ENCODE measurements around the gene TULP1.
A peak's percentile ranks its signal among the peaks of the same experiment; 100 is the strongest.

TULP1 gene

DNA sequence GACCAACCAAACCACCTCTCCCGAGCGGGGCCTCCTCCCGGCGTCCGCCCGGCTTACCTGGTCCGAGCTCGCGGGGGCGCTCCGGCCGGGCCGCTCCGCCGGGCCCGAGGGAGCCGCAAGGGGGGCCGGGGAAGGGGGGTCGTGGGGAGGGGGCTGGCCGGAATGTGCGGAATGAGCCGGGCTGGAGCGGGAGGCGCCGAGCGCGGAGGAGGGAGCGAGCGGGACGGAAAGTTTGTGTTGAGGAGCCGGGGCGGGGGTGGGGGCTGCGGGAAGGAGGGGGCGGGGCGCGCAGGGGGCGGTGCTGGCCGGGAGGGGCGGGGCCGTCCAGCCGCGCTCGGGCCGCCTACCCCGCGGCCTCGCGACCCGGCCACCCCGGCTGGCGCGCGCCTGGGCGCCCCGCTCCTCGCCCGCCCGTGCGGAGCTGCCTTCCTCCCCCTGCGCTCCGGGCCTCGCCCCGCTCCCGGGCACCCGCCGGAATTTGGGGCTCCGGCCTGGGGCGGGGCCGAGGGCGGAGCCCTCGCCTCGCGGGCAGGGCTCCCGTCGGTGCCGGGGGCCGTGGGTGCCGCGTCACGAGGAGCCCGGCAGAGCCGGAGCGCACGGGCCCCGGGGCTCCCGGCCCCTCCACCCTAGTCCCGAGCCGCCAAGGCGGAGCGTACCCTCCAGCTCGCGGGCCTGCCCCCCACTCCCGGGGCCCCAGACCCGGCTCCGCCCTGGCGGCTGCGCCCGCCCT, 15.7 kb downstream of the TULP1 start, which contains the start of gene TEAD3:
TSS of gene TEAD3 (minus strand) at position 239 of the 730 bp plus-strand sequence.
- H3K4me2 ChIP-seq (ENCODE audit: low read length) = peak within 1 kb of the TSS; percentile 97
- H4K20me1 ChIP-seq (ENCODE audit: insufficient read depth, low read length) = no peaks in the 10 kb centered on the region
- no peaks in the 10 kb centered on the region for H3K79me2 ChIP-seq (ENCODE audit: insufficient read depth, low read length)
- no peaks in the 10 kb centered on the region for H3K9me2 ChIP-seq (ENCODE audit: low read depth, low read length)
- peaks cover 10% of the 10 kb centered on the region for H3K4me1 ChIP-seq (ENCODE audit: insufficient read depth, low read length, severe bottlenecking)
- H3K27me3 ChIP-seq (ENCODE audit: insufficient read depth, low read length) = peaks cover 20% of the 10 kb centered on the region
- H3K4me3 ChIP-seq (ENCODE audit: low read depth, low read length, poor library complexity, severe bottlenecking) = peak within 1 kb of the TSS; percentile 71
- no peak within 1 kb of the TSS for H3K27ac ChIP-seq (ENCODE audit: low read depth, low read length, poor library complexity, severe bottlenecking)
- peak within 1 kb of the TSS; percentile 78 for H2AFZ ChIP-seq (ENCODE audit: low read length)
- no peaks in the 10 kb centered on the region for H3K9me3 ChIP-seq (ENCODE audit: low read length)
- TF ChIP-seq EZH2 (IDR thresholded peaks at IDR 0.05; ENCODE audit: borderline replicate concordance, low read length) = no peak
- TF ChIP-seq, protein P1, sequence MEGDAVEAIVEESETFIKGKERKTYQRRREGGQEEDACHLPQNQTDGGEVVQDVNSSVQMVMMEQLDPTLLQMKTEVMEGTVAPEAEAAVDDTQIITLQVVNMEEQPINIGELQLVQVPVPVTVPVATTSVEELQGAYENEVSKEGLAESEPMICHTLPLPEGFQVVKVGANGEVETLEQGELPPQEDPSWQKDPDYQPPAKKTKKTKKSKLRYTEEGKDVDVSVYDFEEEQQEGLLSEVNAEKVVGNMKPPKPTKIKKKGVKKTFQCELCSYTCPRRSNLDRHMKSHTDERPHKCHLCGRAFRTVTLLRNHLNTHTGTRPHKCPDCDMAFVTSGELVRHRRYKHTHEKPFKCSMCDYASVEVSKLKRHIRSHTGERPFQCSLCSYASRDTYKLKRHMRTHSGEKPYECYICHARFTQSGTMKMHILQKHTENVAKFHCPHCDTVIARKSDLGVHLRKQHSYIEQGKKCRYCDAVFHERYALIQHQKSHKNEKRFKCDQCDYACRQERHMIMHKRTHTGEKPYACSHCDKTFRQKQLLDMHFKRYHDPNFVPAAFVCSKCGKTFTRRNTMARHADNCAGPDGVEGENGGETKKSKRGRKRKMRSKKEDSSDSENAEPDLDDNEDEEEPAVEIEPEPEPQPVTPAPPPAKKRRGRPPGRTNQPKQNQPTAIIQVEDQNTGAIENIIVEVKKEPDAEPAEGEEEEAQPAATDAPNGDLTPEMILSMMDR (IDR thresholded peaks at IDR 0.05; ENCODE audit: low read length) = peak; percentile 20; the same call in 1 of the 2 replicates
- no peaks in the 10 kb centered on the region for H3K36me3 ChIP-seq (ENCODE audit: insufficient read depth, low read length)
- peak within 1 kb of the TSS; percentile 75 for H3K9ac ChIP-seq (ENCODE audit: low read length)
- no peaks in the 10 kb centered on the region for H3F3A ChIP-seq (ENCODE audit: insufficient read depth, low read length)

GRCh38 chr6:35496036-35496840, 16.5 kb downstream of the TULP1 start:
- no peak overlapping the region for H2AFZ ChIP-seq (ENCODE audit: low read length)

GRCh38 chr6:35495258-35496035, 17.2 kb downstream of the TULP1 start:
- H3K4me2 ChIP-seq (ENCODE audit: low read length) = no peak overlapping the region

More at GRCh38 chr6:35496036-35496840, 16.5 kb downstream of the TULP1 start:
- Histone ChIP-seq H3K9me2 (ENCODE audit: low read depth, low read length) (no peaks in the 10 kb centered on the region), H3K27ac (ENCODE audit: low read depth, low read length, poor library complexity, severe bottlenecking) (no peak overlapping the region), H3K27me3 (ENCODE audit: insufficient read depth, low read length) (peaks cover 26% of the 10 kb centered on the region), H3K4me3 (ENCODE audit: low read depth, low read length, poor library complexity, severe bottlenecking) (peak overlapping the region; percentile 59), H3K79me2 (ENCODE audit: insufficient read depth, low read length) (no peaks in the 10 kb centered on the region), H3K36me3 (ENCODE audit: insufficient read depth, low read length) (no peaks in the 10 kb centered on the region), H4K20me1 (ENCODE audit: insufficient read depth, low read length) (no peaks in the 10 kb centered on the region), H3F3A (ENCODE audit: insufficient read depth, low read length) (no peaks in the 10 kb centered on the region), H3K4me1 (ENCODE audit: insufficient read depth, low read length, severe bottlenecking) (peaks cover 10% of the 10 kb centered on the region), H3K4me2 (ENCODE audit: low read length) (peak overlapping the region; percentile 57), H3K9ac (ENCODE audit: low read length) (0 out of 2 replicates have a peak overlapping the region, but pooled peaks have one; percentile 25), H3K9me3 (ENCODE audit: low read length) (no peaks in the 10 kb centered on the region)
- TF ChIP-seq EZH2 (IDR thresholded peaks at IDR 0.05; ENCODE audit: borderline replicate concordance, low read length) = no peak
- TF ChIP-seq, protein P1 (IDR thresholded peaks at IDR 0.05; ENCODE audit: low read length) = no peak

More at GRCh38 chr6:35495258-35496035, 17.2 kb downstream of the TULP1 start:
- Histone ChIP-seq H3K9me3 (ENCODE audit: low read length) (no peaks in the 10 kb centered on the region), H3K36me3 (ENCODE audit: insufficient read depth, low read length) (no peaks in the 10 kb centered on the region), H3F3A (ENCODE audit: insufficient read depth, low read length) (no peaks in the 10 kb centered on the region), H3K79me2 (ENCODE audit: insufficient read depth, low read length) (no peaks in the 10 kb centered on the region), H3K4me3 (ENCODE audit: low read depth, low read length, poor library complexity, severe bottlenecking) (no peak overlapping the region), H3K4me1 (ENCODE audit: insufficient read depth, low read length, severe bottlenecking) (peaks cover 10% of the 10 kb centered on the region), H4K20me1 (ENCODE audit: insufficient read depth, low read length) (no peaks in the 10 kb centered on the region), H3K9me2 (ENCODE audit: low read depth, low read length) (no peaks in the 10 kb centered on the region), H3K9ac (ENCODE audit: low read length) (no peak overlapping the region), H3K27me3 (ENCODE audit: insufficient read depth, low read length) (peaks cover 26% of the 10 kb centered on the region), H2AFZ (ENCODE audit: low read length) (no peak overlapping the region), H3K27ac (ENCODE audit: low read depth, low read length, poor library complexity, severe bottlenecking) (no peak overlapping the region)
- TF ChIP-seq, protein P1 (IDR thresholded peaks at IDR 0.05; ENCODE audit: low read length) = no peak
- no peak for TF ChIP-seq EZH2 (IDR thresholded peaks at IDR 0.05; ENCODE audit: borderline replicate concordance, low read length)
